CD4-positive, alpha-beta T cell (primary cell): Measurements from ENCODE around the gene C1QC. TPM values are rescaled to one million over a fixed set of nuclear protein-coding genes. Genes with fewer than 3 reads are reported as not detected.

Source experiments
- ATAC-seq: fragments of 200-7000 bp; cut with Tn5 transposase; one replicate; pipeline ENCODE4 v1.10.0; 2022; ENCODE audit warnings: mild to moderate bottlenecking; ENCODE audit not compliant: poor library complexity
- CTCF ChIA-PET: fragments of 350-600 bp; sonication (Branson Sonifier 250); formaldehyde crosslinking; loops from one replicate; lab custom pipeline; 2021; ENCODE audit warnings: antibody characterized with exemption, inconsistent platforms; lab: Charles Lee
- POLR2A ChIA-PET: fragments of 350-600 bp; sonication (Branson Sonifier 250); formaldehyde crosslinking; loops from one replicate; lab custom pipeline; 2021; ENCODE audit warnings: antibody characterized with exemption, inconsistent platforms; lab: Charles Lee
- DNase-seq, 14 experiments: peaks; one replicate each; pipeline ENCODE4 v3.0.0-alpha.2; 2013 to 2020; ENCODE audit warnings: mixed read lengths in 2 of 14
- H3K27ac ChIP-seq, 2 donors: one replicate each; pipeline versions ENCODE4 v1.5.1 to v1.7.0; 2013; ENCODE audit warnings: low read length in 2 of 2, low read depth in 1 of 2, mild to moderate bottlenecking in 1 of 2
- H3K27me3 ChIP-seq, 2 experiments: 1 replicate in 1 of 2; 2 replicates in 1 of 2; pipeline versions ENCODE4 v1.6.1 to v1.7.0; 2013; ENCODE audit warnings: low read length in 2 of 2, control low read depth in 1 of 2, mild to moderate bottlenecking in 1 of 2, moderate library complexity in 1 of 2; ENCODE audit not compliant: insufficient read depth in 2 of 2, control insufficient read depth in 1 of 2
- H3K36me3 ChIP-seq: one replicate; pipeline ENCODE4 v1.6.1; 2013; ENCODE audit warnings: low read length, control low read depth; ENCODE audit not compliant: insufficient read depth
- H3K4me1 ChIP-seq: one replicate; pipeline ENCODE4 v1.6.1; 2013; ENCODE audit warnings: low read length, control low read depth; ENCODE audit not compliant: insufficient read depth
- H3K4me3 ChIP-seq: one replicate; pipeline ENCODE4 v1.5.1; 2013; ENCODE audit warnings: mild to moderate bottlenecking, low read length, moderate library complexity
- H3K9me3 ChIP-seq, 2 experiments: 1 replicate in 1 of 2; 2 replicates in 1 of 2; pipeline versions ENCODE4 v1.6.1 to v1.7.0; 2013; ENCODE audit warnings: low read length in 2 of 2, mild to moderate bottlenecking in 2 of 2, control low read depth in 1 of 2, moderate library complexity in 1 of 2; ENCODE audit not compliant: control insufficient read depth in 1 of 2, insufficient read depth in 1 of 2
- H3K27ac Mint-ChIP-seq: one replicate; pipeline ENCODE4 v1.8.0; 2020; ENCODE audit warnings: mixed read lengths
- H3K27me3 Mint-ChIP-seq: one replicate; pipeline ENCODE4 v1.8.0; 2021; ENCODE audit warnings: mixed read lengths
- H3K36me3 Mint-ChIP-seq: one replicate; pipeline ENCODE4 v1.8.0; 2021; ENCODE audit warnings: low read depth, mixed read lengths
- H3K4me1 Mint-ChIP-seq: one replicate; pipeline ENCODE4 v1.8.0; 2021; ENCODE audit warnings: low read depth, mixed read lengths
- H3K4me3 Mint-ChIP-seq: one replicate; pipeline ENCODE4 v1.8.0; 2020; ENCODE audit warnings: mild to moderate bottlenecking, mixed read lengths
- H3K9me3 Mint-ChIP-seq: one replicate; pipeline ENCODE4 v1.8.0; 2020; ENCODE audit warnings: mixed read lengths
- intact Hi-C, 2 experiments: fragments of 100-400 bp; cut with DNase I in 1 of 2; cut with micrococcal nuclease in 1 of 2; formaldehyde crosslinking; loops; one replicate each; pipeline versions ENCODE4 v1.15.1 to v1.9.0; 2023 to 2025; cut with DNase I, micrococcal nuclease
- total RNA-seq, 174 experiments: library from RNA in 2 of 174; stranded (reverse) in 2 of 174; gene quantifications; one replicate each; pipeline ENCODE4 v1.2.3 and lab custom pipeline; 2021 to 2026
- TF ChIP-seq, protein P1 (sequence below): fragments of 200-600 bp; IDR thresholded peaks from one replicate; pipeline ENCODE4 v1.8.0; 2022; ENCODE audit warnings: antibody characterized with exemption, mild to moderate bottlenecking

Gene C1QC
- total RNA-seq, 2 experiments from 2014 or later, result not detected

DNA sequence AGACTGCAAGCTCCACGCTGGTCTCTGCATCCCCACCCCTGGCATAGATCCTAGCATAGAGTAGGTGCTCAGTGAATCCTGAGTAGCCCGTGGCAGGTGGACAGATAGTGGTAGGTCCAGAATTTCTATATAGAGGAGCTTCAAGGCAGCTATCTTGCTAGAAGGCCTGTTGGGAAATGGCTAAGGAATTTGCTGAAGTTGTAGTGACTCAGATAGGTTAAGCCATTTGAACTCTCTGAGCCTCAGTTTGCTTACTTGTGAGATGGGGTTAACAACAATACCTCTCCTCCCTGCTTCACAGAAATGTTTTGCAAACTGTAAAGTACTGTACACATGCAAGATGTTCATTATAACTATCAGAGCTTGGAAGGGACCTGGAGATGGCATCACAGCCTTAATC, 43.8 kb downstream of the C1QC start:
- POLR2A ChIA-PET, result no interaction called here
- H3K4me1 Mint-ChIP-seq, result no peaks in the 10 kb centered on the region
- CTCF ChIA-PET, result no interaction called here
- Histone ChIP-seq H3K4me1 (no peaks in the 10 kb centered on the region), H3K9me3 (no peaks in the 10 kb centered on the region), H3K4me3 (no peak overlapping the region), H3K36me3 (no peaks in the 10 kb centered on the region), H3K27ac (no peak overlapping the region), H3K27me3 (peaks cover 4% of the 10 kb centered on the region in 2 experiments)
- H3K4me3 Mint-ChIP-seq, result no peak overlapping the region
- no peak for DNase-seq
- peaks cover 34% of the 10 kb centered on the region for H3K27me3 Mint-ChIP-seq
- no peaks in the 10 kb centered on the region for H3K9me3 Mint-ChIP-seq
- no peak for ATAC-seq
- H3K27ac Mint-ChIP-seq, result no peak overlapping the region
- H3K36me3 Mint-ChIP-seq, result no peaks in the 10 kb centered on the region
- intact Hi-C loops, result no loop called here
- TF ChIP-seq, protein P1, sequence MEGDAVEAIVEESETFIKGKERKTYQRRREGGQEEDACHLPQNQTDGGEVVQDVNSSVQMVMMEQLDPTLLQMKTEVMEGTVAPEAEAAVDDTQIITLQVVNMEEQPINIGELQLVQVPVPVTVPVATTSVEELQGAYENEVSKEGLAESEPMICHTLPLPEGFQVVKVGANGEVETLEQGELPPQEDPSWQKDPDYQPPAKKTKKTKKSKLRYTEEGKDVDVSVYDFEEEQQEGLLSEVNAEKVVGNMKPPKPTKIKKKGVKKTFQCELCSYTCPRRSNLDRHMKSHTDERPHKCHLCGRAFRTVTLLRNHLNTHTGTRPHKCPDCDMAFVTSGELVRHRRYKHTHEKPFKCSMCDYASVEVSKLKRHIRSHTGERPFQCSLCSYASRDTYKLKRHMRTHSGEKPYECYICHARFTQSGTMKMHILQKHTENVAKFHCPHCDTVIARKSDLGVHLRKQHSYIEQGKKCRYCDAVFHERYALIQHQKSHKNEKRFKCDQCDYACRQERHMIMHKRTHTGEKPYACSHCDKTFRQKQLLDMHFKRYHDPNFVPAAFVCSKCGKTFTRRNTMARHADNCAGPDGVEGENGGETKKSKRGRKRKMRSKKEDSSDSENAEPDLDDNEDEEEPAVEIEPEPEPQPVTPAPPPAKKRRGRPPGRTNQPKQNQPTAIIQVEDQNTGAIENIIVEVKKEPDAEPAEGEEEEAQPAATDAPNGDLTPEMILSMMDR, result no peak

GRCh38 chr1:22688466-22688865, 45.0 kb downstream of the C1QC start:
- no peak for ATAC-seq
- intact Hi-C loops, result no loop called here

GRCh38 chr1:22689505-22689904, 46.1 kb downstream of the C1QC start:
- Mint-ChIP-seq H3K4me1 (no peaks in the 10 kb centered on the region), H3K9me3 (no peaks in the 10 kb centered on the region), H3K27me3 (peaks cover 35% of the 10 kb centered on the region), H3K27ac (no peak overlapping the region), H3K36me3 (no peaks in the 10 kb centered on the region), H3K4me3 (no peak overlapping the region)
- Histone ChIP-seq H3K9me3 (no peaks in the 10 kb centered on the region), H3K36me3 (no peaks in the 10 kb centered on the region), H3K4me3 (no peak overlapping the region), H3K27me3 (peaks cover 4% of the 10 kb centered on the region in 2 experiments), H3K27ac (no peak overlapping the region), H3K4me1 (no peaks in the 10 kb centered on the region)
- no peak for ATAC-seq
- DNase-seq, result no peak
- ChIA-PET POLR2A (no interaction called here), CTCF (no interaction called here)
- intact Hi-C loops, result no loop called here
- TF ChIP-seq, protein P1, result no peak

More at GRCh38 chr1:22688466-22688865, 45.0 kb downstream of the C1QC start:
- Mint-ChIP-seq H3K4me1 (no peaks in the 10 kb centered on the region), H3K4me3 (no peak overlapping the region), H3K9me3 (no peaks in the 10 kb centered on the region), H3K27me3 (peaks cover 38% of the 10 kb centered on the region), H3K36me3 (no peaks in the 10 kb centered on the region), H3K27ac (no peak overlapping the region)
- Histone ChIP-seq H3K4me1 (no peaks in the 10 kb centered on the region), H3K27me3 (peaks cover 4% of the 10 kb centered on the region in 2 experiments), H3K27ac (no peak overlapping the region), H3K9me3 (no peaks in the 10 kb centered on the region), H3K4me3 (no peak overlapping the region), H3K36me3 (no peaks in the 10 kb centered on the region)
- TF ChIP-seq, protein P1, result no peak
- CTCF ChIA-PET, result no interaction called here
- POLR2A ChIA-PET, result no interaction called here
- DNase-seq, result no peak
